Measurements from ENCODE around the gene APEH. TPM values are rescaled to one million over a fixed set of nuclear protein-coding genes. Genes with fewer than 3 reads are reported as not detected.

APEH gene
- total and polyA plus RNA-seq, 2 of the 13 experiments (the other 11 are each of a cell fraction or from before 2014, with no cell fraction given): 116 to 130 TPM

GRCh38 chr3:49665822-49666519 is 8.2 kb upstream of the APEH start (continued):
- TF ChIP-seq TBX3 (IDR thresholded peaks at IDR 0.05; ENCODE audit: borderline replicate concordance): no peak
- no peak for TF ChIP-seq SIX1 (CRISPR knock-in tag; IDR thresholded peaks at IDR 0.05; ENCODE audit: borderline replicate concordance)
- TF ChIP-seq, protein P1, sequence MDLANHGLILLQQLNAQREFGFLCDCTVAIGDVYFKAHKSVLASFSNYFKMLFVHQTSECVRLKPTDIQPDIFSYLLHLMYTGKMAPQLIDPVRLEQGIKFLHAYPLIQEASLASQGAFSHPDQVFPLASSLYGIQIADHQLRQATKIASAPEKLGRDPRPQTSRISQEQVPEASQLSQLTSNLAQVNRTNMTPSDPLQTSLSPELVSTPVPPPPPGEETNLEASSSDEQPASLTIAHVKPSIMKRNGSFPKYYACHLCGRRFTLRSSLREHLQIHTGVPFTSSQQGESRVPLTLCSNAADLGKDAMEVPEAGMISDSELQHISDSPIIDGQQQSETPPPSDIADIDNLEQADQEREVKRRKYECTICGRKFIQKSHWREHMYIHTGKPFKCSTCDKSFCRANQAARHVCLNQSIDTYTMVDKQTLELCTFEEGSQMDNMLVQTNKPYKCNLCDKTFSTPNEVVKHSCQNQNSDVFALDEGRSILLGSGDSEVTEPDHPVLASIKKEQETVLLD (CRISPR knock-in tag; IDR thresholded peaks at IDR 0.05; ENCODE audit: low read depth): no peak
- no peak for TF ChIP-seq PHB2 (IDR thresholded peaks at IDR 0.05; ENCODE audit: partially characterized antibody)
- TF ChIP-seq, protein P2, sequence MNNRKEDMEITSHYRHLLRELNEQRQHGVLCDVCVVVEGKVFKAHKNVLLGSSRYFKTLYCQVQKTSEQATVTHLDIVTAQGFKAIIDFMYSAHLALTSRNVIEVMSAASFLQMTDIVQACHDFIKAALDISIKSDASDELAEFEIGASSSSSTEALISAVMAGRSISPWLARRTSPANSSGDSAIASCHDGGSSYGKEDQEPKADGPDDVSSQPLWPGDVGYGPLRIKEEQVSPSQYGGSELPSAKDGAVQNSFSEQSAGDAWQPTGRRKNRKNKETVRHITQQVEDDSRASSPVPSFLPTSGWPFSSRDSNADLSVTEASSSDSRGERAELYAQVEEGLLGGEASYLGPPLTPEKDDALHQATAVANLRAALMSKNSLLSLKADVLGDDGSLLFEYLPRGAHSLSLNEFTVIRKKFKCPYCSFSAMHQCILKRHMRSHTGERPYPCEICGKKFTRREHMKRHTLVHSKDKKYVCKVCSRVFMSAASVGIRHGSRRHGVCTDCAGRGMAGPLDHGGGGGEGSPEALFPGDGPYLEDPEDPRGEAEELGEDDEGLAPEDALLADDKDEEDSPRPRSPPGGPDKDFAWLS (CRISPR knock-in tag; IDR thresholded peaks at IDR 0.05; ENCODE audit: borderline replicate concordance): no peak
- no peak for TF ChIP-seq HOXA7 (CRISPR knock-in tag; IDR thresholded peaks at IDR 0.05)
- no peak for TF ChIP-seq POGK (CRISPR knock-in tag; conservative IDR thresholded peaks at IDR 0.05)
- TF ChIP-seq ZNF530 (CRISPR knock-in tag; IDR thresholded peaks at IDR 0.05; ENCODE audit: low read depth): no peak
- TF ChIP-seq NCOA5 (CRISPR knock-in tag; IDR thresholded peaks at IDR 0.05): no peak
- TF ChIP-seq ZNF224 (CRISPR knock-in tag; IDR thresholded peaks at IDR 0.05): no peak; the same call in 1 of the 2 replicates
- no peak for TF ChIP-seq HMG20B (CRISPR knock-in tag; conservative IDR thresholded peaks at IDR 0.05)
- TF ChIP-seq NCOR1 (IDR thresholded peaks at IDR 0.05; ENCODE audit: borderline replicate concordance, low read length): 0 out of 2 replicates have a peak, but pooled peaks have one; percentile 14
- TF ChIP-seq ZNF609 (CRISPR knock-in tag; IDR thresholded peaks at IDR 0.05; ENCODE audit: borderline replicate concordance): no peak
- peak; percentile 66 for TF ChIP-seq TEAD3 (CRISPR knock-in tag; optimal IDR thresholded peaks at IDR 0.05; ENCODE audit: borderline replicate concordance)
- no peak for TF ChIP-seq NFYC (CRISPR knock-in tag; IDR thresholded peaks at IDR 0.05)
- no peak for TF ChIP-seq ATF7-NPFF (CRISPR knock-in tag; IDR thresholded peaks at IDR 0.05; ENCODE audit: low read depth)
- peak; percentile 25; the same call in 1 of the 2 replicates for TF ChIP-seq CEBPG (CRISPR knock-in tag; IDR thresholded peaks at IDR 0.05)
- 0 out of 2 replicates have a peak, but pooled peaks have one; percentile 27 for TF ChIP-seq HNRNPL (IDR thresholded peaks at IDR 0.05; ENCODE audit: low read depth, low read length)
- TF ChIP-seq RFX3 (CRISPR knock-in tag; IDR thresholded peaks at IDR 0.05): no peak
- TF ChIP-seq DR1 (CRISPR knock-in tag; IDR thresholded peaks at IDR 0.05): no peak
- no peak for TF ChIP-seq ZNF143 (CRISPR knock-in tag; IDR thresholded peaks at IDR 0.05)
